ENCODE results near the gene SLC22A17.

The SLC22A17 gene

DNA sequence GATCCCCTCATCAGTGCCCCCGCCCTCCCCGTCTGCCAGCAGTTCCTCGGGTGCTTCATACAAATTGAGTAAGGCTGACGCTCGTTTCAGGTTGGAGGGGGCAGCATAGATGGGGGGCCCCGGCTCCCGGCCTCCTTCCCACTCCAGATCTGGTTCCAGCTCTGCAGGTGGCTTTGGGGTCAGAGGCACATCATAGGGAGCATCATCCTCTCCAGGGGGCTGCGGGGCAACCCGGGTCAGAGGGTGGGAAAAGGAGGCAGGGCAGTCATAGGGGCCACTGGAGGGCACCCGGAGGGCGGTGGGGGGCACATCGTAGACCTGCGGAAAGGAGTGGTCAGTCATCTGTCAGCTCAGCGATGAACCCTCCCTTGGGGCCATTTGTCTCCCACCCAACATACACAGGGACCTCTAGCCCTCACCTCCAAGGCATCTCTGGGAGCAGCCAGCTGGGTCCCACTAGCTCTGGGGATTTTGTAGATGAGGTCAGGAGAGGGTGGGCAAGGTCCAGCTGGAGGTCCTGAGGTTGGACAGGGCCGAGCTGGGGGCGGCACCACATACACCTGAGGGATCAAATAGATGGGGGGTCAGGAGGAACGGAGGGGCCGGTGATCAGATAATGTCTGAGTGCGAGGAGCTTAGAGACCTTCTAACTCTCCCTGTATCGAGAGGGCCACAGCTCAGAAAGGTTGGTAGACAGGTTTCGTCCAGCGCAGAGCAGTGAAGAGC lies 7.2 kb upstream of the SLC22A17 start:
- TF ChIP-seq, protein P1, sequence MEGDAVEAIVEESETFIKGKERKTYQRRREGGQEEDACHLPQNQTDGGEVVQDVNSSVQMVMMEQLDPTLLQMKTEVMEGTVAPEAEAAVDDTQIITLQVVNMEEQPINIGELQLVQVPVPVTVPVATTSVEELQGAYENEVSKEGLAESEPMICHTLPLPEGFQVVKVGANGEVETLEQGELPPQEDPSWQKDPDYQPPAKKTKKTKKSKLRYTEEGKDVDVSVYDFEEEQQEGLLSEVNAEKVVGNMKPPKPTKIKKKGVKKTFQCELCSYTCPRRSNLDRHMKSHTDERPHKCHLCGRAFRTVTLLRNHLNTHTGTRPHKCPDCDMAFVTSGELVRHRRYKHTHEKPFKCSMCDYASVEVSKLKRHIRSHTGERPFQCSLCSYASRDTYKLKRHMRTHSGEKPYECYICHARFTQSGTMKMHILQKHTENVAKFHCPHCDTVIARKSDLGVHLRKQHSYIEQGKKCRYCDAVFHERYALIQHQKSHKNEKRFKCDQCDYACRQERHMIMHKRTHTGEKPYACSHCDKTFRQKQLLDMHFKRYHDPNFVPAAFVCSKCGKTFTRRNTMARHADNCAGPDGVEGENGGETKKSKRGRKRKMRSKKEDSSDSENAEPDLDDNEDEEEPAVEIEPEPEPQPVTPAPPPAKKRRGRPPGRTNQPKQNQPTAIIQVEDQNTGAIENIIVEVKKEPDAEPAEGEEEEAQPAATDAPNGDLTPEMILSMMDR (IDR thresholded peaks at IDR 0.05; ENCODE audit: extremely low read depth, missing control alignments) = no peak
- no peak for DNase-seq (ENCODE audit: low spot score)

DNA sequence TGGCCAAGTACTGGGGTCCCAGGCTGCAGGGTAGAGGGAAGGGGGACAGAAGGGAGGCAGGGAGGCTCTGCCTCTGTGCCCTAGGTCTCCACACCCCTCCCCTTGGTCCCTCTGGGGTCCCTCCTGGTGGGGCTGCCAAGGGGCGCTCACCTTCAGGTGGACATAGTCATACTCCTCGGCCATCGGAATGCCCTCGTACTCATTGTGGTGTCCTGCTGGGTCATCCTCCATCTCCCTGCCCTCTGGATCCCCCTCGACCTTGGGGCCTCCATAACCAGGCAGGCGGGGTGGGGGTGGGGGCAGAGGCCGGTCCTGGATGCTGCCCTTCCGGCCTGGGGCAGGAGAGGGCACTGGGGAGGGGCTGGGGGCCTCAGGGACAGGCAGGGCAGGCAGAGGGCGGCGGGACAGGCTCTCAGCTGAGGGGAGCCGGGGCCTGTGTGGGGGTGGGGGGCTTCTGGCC lies 6.5 kb upstream of the SLC22A17 start:
- TF ChIP-seq, protein P1 (IDR thresholded peaks at IDR 0.05; ENCODE audit: extremely low read depth, missing control alignments) = no peak
- no peak for DNase-seq (ENCODE audit: low spot score)

DNA sequence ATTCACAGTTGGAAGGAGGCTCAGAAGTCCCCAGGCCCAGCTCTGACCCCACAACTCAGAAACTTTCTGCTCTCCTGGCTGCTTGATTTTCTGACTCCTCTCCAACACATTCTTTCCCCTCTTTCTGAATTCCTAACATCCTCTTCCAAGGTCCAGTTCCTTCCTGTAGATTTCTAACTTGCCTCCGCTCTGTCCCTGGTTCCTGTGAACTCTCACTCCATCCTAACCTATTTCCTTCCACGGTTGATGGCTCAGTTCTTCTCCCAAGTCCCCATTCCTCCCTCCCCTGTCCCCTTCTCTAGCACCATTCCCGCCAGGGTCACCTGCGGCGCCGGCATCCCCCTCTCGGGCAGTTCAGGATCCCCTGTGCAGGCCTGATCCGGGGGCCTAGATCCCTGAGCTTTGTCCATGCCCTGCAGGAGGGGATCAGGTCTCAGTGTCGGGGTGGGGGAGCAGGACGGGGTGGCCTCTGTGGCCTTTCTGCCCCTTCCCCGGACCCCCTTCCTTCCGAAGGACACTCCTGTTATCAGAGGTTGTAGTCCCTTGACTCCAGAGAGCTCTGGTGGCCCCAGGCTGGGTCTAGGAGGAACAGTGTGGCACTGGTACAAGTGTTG lies 6.0 kb upstream of the SLC22A17 start:
- TF ChIP-seq, protein P1 (IDR thresholded peaks at IDR 0.05; ENCODE audit: extremely low read depth, missing control alignments) = no peak
- no peak for DNase-seq (ENCODE audit: low spot score)

DNA sequence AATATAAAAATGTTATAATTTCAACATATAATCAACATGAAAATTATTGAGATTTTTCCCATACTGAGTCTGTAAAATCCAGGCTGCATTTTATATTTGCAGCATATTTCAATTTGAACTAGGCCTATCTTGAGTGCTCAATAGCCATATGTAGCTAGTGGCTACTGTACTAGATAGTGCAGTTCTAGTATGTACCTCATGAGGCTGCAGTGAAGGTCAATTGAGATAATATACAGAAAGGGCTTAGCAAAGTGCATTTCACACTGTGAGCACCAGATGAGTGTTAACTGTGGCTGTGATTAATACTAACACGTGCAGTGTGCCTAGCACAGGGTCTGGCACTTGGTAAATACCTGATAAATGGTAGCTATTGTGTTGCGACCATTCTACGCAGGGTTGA lies 5.4 kb upstream of the SLC22A17 start:
- no peak for DNase-seq (ENCODE audit: low spot score)
- TF ChIP-seq, protein P1 (IDR thresholded peaks at IDR 0.05; ENCODE audit: extremely low read depth, missing control alignments) = no peak

DNA sequence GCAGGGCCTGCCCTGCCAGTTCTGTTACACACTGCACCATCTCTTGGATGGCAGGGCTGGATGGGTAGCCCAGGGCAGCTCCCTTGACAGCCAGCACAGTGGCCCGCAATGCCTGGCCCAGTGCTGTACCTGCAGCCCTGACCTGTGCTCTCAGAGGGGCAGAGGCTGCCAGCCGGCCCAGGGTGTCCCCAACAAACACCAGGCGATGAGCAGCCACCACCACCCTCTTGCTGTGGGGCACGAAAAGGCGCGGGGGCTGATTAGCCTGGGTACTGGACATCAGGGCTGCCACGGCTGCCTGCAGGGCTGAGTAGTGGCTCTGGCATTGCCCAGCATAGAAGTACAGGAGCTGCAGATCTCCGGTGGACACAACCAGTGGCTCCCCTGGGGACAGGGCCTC lies 4.6 kb upstream of the SLC22A17 start:
- TF ChIP-seq, protein P1 (IDR thresholded peaks at IDR 0.05; ENCODE audit: extremely low read depth, missing control alignments) = no peak
- DNase-seq (ENCODE audit: low spot score) = no peak

DNA sequence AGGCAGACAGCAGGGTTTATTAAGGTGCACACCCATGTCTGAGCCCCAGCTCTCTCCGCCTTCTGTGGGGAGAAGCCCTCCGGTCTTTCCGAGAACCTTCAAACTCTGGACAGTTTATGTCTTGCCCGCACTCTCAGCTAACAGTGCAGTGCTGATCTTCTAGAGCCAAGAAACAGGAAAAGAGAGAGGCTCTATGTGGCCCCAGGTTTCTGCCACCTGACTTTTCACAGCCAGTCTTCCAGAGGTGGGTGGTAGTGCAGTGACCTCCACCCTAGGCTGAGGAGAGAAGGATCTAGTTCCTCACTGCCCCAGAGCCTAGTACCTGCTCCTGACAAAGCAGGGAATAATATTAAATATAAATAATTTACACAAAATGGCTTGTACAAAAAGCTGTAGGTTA lies 4.0 kb upstream of the SLC22A17 start:
- TF ChIP-seq, protein P1 (IDR thresholded peaks at IDR 0.05; ENCODE audit: extremely low read depth, missing control alignments) = no peak
- no peak for DNase-seq (ENCODE audit: low spot score)

DNA sequence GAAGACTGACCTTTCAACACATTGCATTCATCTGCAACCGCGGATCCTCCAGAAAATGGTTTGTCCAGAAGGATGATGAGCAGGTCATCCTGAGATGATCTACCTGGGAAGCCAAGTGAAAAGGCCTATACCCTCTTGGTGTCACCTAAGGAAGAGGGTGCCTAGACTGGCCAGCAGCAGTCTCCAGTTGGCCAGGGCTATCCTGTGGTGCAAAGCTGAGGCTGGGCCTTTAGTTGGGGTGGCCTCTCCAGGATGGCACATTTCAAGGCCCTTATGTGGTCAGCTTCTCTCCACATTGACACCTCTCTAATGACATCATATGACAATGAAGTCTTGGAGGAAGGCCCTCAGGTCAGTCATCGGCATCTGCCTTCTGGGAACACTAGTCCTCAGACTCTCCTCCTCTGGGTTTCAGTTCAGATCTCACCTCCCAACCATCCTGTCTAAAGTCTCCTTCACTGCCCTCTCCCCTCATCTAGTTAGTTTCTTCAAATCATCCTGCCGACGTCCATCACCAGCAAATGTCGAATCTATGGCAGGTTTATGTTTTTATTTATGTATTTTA lies 3.3 kb upstream of the SLC22A17 start:
- TF ChIP-seq, protein P1 (IDR thresholded peaks at IDR 0.05; ENCODE audit: extremely low read depth, missing control alignments) = no peak

More for the DNA sequence above, 3.3 kb upstream of the SLC22A17 start:
- DNase-seq (ENCODE audit: low spot score) = no peak
